Smooth muscle cell (in vitro differentiated cells): Measurements from ENCODE around the gene FMO5. TPM values are rescaled to one million over a fixed set of nuclear protein-coding genes. Genes with fewer than 3 reads are reported as not detected.

Experiments
- DNase-seq: peaks from one replicate; lab custom pipeline; 2025; ENCODE audit not compliant: unreplicated experiment; lab: John Stamatoyannopoulos, UW
- H2AFZ ChIP-seq: fragments of 200-600 bp; sonication (generic); 2 replicates; pipeline ENCODE4 v1.6.0; 2016; ENCODE audit warnings: antibody characterized with exemption, low read depth, mild to moderate bottlenecking
- H3F3A ChIP-seq: fragments of 200-600 bp; sonication (generic); 2 replicates; pipeline ENCODE4 v1.6.0; 2017; ENCODE audit warnings: antibody characterized with exemption, low read depth
- H3K27ac ChIP-seq: fragments of 200-600 bp; sonication (generic); 2 replicates; pipeline ENCODE4 v1.5.1; 2016; ENCODE audit warnings: low read depth, mild to moderate bottlenecking
- H3K27me3 ChIP-seq: fragments of 200-600 bp; sonication (generic); 2 replicates; pipeline ENCODE4 v1.6.1; 2016; ENCODE audit warnings: low read depth, mild to moderate bottlenecking
- H3K36me3 ChIP-seq: fragments of 200-600 bp; sonication (generic); 2 replicates; pipeline ENCODE4 v1.5.1; 2016; ENCODE audit warnings: low read depth
- H3K4me1 ChIP-seq: fragments of 200-600 bp; sonication (generic); 2 replicates; pipeline ENCODE4 v1.5.1; 2016; ENCODE audit warnings: low read depth
- H3K4me2 ChIP-seq: fragments of 200-600 bp; sonication (generic); 2 replicates; pipeline ENCODE4 v1.6.0; 2016; ENCODE audit warnings: mild to moderate bottlenecking
- H3K4me3 ChIP-seq: fragments of 200-600 bp; sonication (generic); 2 replicates; pipeline ENCODE4 v1.5.1; 2016; ENCODE audit warnings: mild to moderate bottlenecking
- H3K79me2 ChIP-seq: fragments of 200-600 bp; sonication (generic); 2 replicates; pipeline ENCODE4 v1.6.0; 2016; ENCODE audit warnings: low read depth, mild to moderate bottlenecking
- H3K9ac ChIP-seq: fragments of 200-600 bp; sonication (generic); 2 replicates; pipeline ENCODE4 v1.6.0; 2016; ENCODE audit warnings: low read depth
- H3K9me3 ChIP-seq: fragments of 200-600 bp; sonication (generic); replicated peaks from 2 replicates; pipeline ENCODE4 v1.5.1; 2016; ENCODE audit warnings: low read depth
- H4K20me1 ChIP-seq: fragments of 200-600 bp; sonication (generic); 2 replicates; pipeline ENCODE4 v1.6.0; 2016; ENCODE audit warnings: low read depth
- CTCF ChIP-seq: fragments of 200-600 bp; sonication (generic); IDR thresholded peaks from 2 replicates; pipeline ENCODE4 v1.5.1; 2017; ENCODE audit warnings: borderline replicate concordance, mild to moderate bottlenecking, antibody characterized with exemption; ENCODE audit not compliant: insufficient read depth, poor library complexity, severe bottlenecking
- WGBS: methylation state at CpG from one replicate; pipeline ENCODE4 v1.1.7; 2016; ENCODE audit warnings: low lambda C conversion rate; 5-methylcytosine and 5-hydroxymethylcytosine counted together
- polyA plus RNA-seq: library from polyadenylated mRNA; unstranded; fragments of >200 nt; fragmentation: Nextera tagmentation; extraction: Ambion mirVana; gene quantifications from 2 replicates; pipeline ENCODE4 v1.2.1, GENCODE V29; 2016
- total RNA-seq: library from RNA; depleted of rRNA; stranded (reverse); fragments of >200 nt; gene quantifications from 2 replicates; pipeline ENCODE4 v1.2.3, GENCODE V29; 2014

The FMO5 gene
- total and polyA plus RNA-seq, 2 experiments from 2014 or later, result 0.49 to 1.9 TPM

GRCh38 chr1:147171399-147172167 lies 53.6 kb downstream of the FMO5 start:
- peaks cover 53% of the 10 kb centered on the region for H3K79me2 ChIP-seq
- H3K9me3 ChIP-seq, result no peaks in the 10 kb centered on the region
- WGBS, result 2% methylated on average over 32 of the region's 32 CpGs
- H3K9ac ChIP-seq, result peak overlapping the region; percentile 92
- peak overlapping the region; percentile 95 for H3K4me2 ChIP-seq
- peak overlapping the region; percentile 93 for H3K4me3 ChIP-seq
- peaks cover 51% of the 10 kb centered on the region for H3K4me1 ChIP-seq
- peaks cover 7% of the 10 kb centered on the region for H3K36me3 ChIP-seq
- peaks cover 19% of the 10 kb centered on the region for H3F3A ChIP-seq
- no peaks in the 10 kb centered on the region for H3K27me3 ChIP-seq
- no peaks in the 10 kb centered on the region for H4K20me1 ChIP-seq
- no peak for TF ChIP-seq CTCF
- H2AFZ ChIP-seq, result peak overlapping the region; percentile 84
- DNase-seq, result no peak
- peak overlapping the region; percentile 100 for H3K27ac ChIP-seq

- Histone ChIP-seq H2AFZ (no peak overlapping the region), H3K9ac (peak overlapping the region; percentile 92)
Observed at GRCh38 chr1:147169840-147170674, 55.1 kb downstream of the FMO5 start.

GRCh38 chr1:147169171-147169570 lies 56.0 kb downstream of the FMO5 start:
- peak overlapping the region; percentile 92 for H3K9ac ChIP-seq
- H3K4me3 ChIP-seq, result peak overlapping the region; percentile 93
- H3K27ac ChIP-seq, result peak overlapping the region; percentile 100

More at GRCh38 chr1:147169840-147170674, 55.1 kb downstream of the FMO5 start:
- Histone ChIP-seq H3K79me2 (peaks cover 69% of the 10 kb centered on the region), H3K4me2 (peak overlapping the region; percentile 95), H4K20me1 (no peaks in the 10 kb centered on the region), H3K4me3 (peak overlapping the region; percentile 93), H3K27me3 (no peaks in the 10 kb centered on the region), H3K36me3 (peaks cover 1% of the 10 kb centered on the region), H3K4me1 (peaks cover 55% of the 10 kb centered on the region), H3F3A (peaks cover 29% of the 10 kb centered on the region), H3K9me3 (no peaks in the 10 kb centered on the region), H3K27ac (peak overlapping the region; percentile 100)
- TF ChIP-seq CTCF, result no peak
- 55% methylated on average over 6 of the region's 6 CpGs for WGBS
- no peak for DNase-seq

More at GRCh38 chr1:147169171-147169570, 56.0 kb downstream of the FMO5 start:
- Histone ChIP-seq H3K36me3 (no peaks in the 10 kb centered on the region), H4K20me1 (no peaks in the 10 kb centered on the region), H3K9me3 (no peaks in the 10 kb centered on the region), H3F3A (peaks cover 29% of the 10 kb centered on the region), H3K27me3 (no peaks in the 10 kb centered on the region), H3K4me1 (peaks cover 51% of the 10 kb centered on the region), H3K4me2 (peak overlapping the region; percentile 95), H3K79me2 (peaks cover 70% of the 10 kb centered on the region), H2AFZ (no peak overlapping the region)
- 23% methylated on average over 3 of the region's 3 CpGs for WGBS
- no peak for TF ChIP-seq CTCF
- no peak for DNase-seq
